GM19351 (cell line): ENCODE data around the gene PADI1.
A peak's percentile ranks its signal among the peaks of the same experiment; 100 is the strongest.

Experiments
- ATAC-seq: cut with Tn5 transposase; IDR thresholded peaks from one replicate; pipeline ENCODE4 v1.9.1; 2021; ENCODE audit warnings: mild to moderate bottlenecking, moderate library complexity; ENCODE audit not compliant: unreplicated experiment

The PADI1 gene

GRCh38 chr1:17265950-17266349 lies 61.0 kb downstream of the PADI1 start:
- no peak for ATAC-seq

- no peak for ATAC-seq
Observed at GRCh38 chr1:17270891-17271765, 66.2 kb downstream of the PADI1 start.

- no peak for ATAC-seq
Observed at GRCh38 chr1:17272066-17272465, 67.1 kb downstream of the PADI1 start.

- ATAC-seq = no peak
Observed at GRCh38 chr1:17272646-17273045, 67.7 kb downstream of the PADI1 start.

GRCh38 chr1:17273096-17273495 lies 68.2 kb downstream of the PADI1 start:
- ATAC-seq = no peak

- peak; percentile 79 for ATAC-seq
Observed at GRCh38 chr1:17274186-17275170, 69.5 kb downstream of the PADI1 start.

GRCh38 chr1:17276568-17276967 lies 71.6 kb downstream of the PADI1 start:
- ATAC-seq = no peak

GRCh38 chr1:17277511-17278159 lies 72.7 kb downstream of the PADI1 start:
- no peak for ATAC-seq

- ATAC-seq = no peak
Observed at GRCh38 chr1:17278996-17279830, 74.3 kb downstream of the PADI1 start.

GRCh38 chr1:17280436-17280835 lies 75.5 kb downstream of the PADI1 start:
- ATAC-seq = no peak

- no peak for ATAC-seq
Observed at GRCh38 chr1:17280894-17281293, 76.0 kb downstream of the PADI1 start.

- ATAC-seq = no peak
Observed at GRCh38 chr1:17281775-17282181, 76.8 kb downstream of the PADI1 start.

- ATAC-seq = no peak
Observed at GRCh38 chr1:17282836-17283235, 77.9 kb downstream of the PADI1 start.

- no peak for ATAC-seq
Observed at GRCh38 chr1:17286646-17287045, 81.7 kb downstream of the PADI1 start.

- ATAC-seq = no peak
Observed at GRCh38 chr1:17287130-17287776, 82.3 kb downstream of the PADI1 start.

GRCh38 chr1:17289721-17290120 lies 84.8 kb downstream of the PADI1 start:
- no peak for ATAC-seq

- ATAC-seq = no peak
Observed at GRCh38 chr1:17290553-17290952, 85.6 kb downstream of the PADI1 start.

- no peak for ATAC-seq
Observed at GRCh38 chr1:17292299-17293160, 87.6 kb downstream of the PADI1 start.
